HEK293 (cell line): Measurements from ENCODE around the gene HYAL3.

Experiments
- SETDB1 ChIP-seq: IDR thresholded peaks from one replicate; pipeline ENCODE4 v1.6.1; 2017; ENCODE audit warnings: mild to moderate bottlenecking, low read length, moderate library complexity, mixed read lengths; ENCODE audit not compliant: insufficient read length
- ZNF174 ChIP-seq: fragments of 450-650 bp; formaldehyde crosslinking; IDR thresholded peaks from 2 replicates; pipeline ENCODE4 v1.5.0; 2017; ENCODE audit warnings: missing biosample characterization, mild to moderate bottlenecking, missing genetic modification characterization
- ZNF175 ChIP-seq: fragments of 450-650 bp; formaldehyde crosslinking; IDR thresholded peaks from 2 replicates; pipeline ENCODE4 v1.5.1; 2016; ENCODE audit warnings: missing biosample characterization, missing genetic modification characterization
- ZNF274 ChIP-seq, 2 experiments: fragments of 200-500 bp in 1 of 2; fragments of 450-650 bp in 1 of 2; sonication (Bioruptor generic) in 1 of 2; formaldehyde crosslinking in 1 of 2; IDR thresholded peaks; 2 replicates each; pipeline versions ENCODE4 v1.5.1 to v1.6.1; 2014 to 2016; ENCODE audit warnings: borderline replicate concordance in 1 of 2, inconsistent platforms in 1 of 2, low read length in 1 of 2, missing biosample characterization in 1 of 2, missing genetic modification characterization in 1 of 2
- ZNF335 ChIP-seq: fragments of 450-650 bp; formaldehyde crosslinking; conservative IDR thresholded peaks from 2 replicates; pipeline ENCODE4 v1.5.1; 2016; ENCODE audit warnings: missing biosample characterization, missing genetic modification characterization
- ZNF555 ChIP-seq: fragments of 450-650 bp; formaldehyde crosslinking; conservative IDR thresholded peaks from 2 replicates; pipeline ENCODE4 v1.5.1; 2017; ENCODE audit warnings: missing biosample characterization, mild to moderate bottlenecking, missing genetic modification characterization, inconsistent platforms
- ZNF658 ChIP-seq: fragments of 450-650 bp; formaldehyde crosslinking; IDR thresholded peaks from 2 replicates; pipeline ENCODE4; 2016; ENCODE audit warnings: missing biosample characterization, missing genetic modification characterization
- ZNF785 ChIP-seq: fragments of 450-650 bp; formaldehyde crosslinking; IDR thresholded peaks from 2 replicates; pipeline ENCODE4 v1.5.1; 2016; ENCODE audit warnings: missing biosample characterization, missing genetic modification characterization
- TF ChIP-seq, protein P1 (sequence below): fragments of 450-650 bp; formaldehyde crosslinking; IDR thresholded peaks from 2 replicates; pipeline ENCODE4 v1.5.1; 2016; ENCODE audit warnings: missing biosample characterization, missing genetic modification characterization
- TF ChIP-seq, protein P2 (sequence below): fragments of 450-650 bp; formaldehyde crosslinking; IDR thresholded peaks from 2 replicates; pipeline ENCODE4 v1.5.1; 2016; ENCODE audit warnings: missing biosample characterization, missing genetic modification characterization
- TF ChIP-seq, protein P3 (sequence below): IDR thresholded peaks from 2 replicates; pipeline ENCODE4 v1.6.1; 2011; ENCODE audit warnings: mild to moderate bottlenecking, low read depth, low read length, borderline replicate concordance
- TF ChIP-seq, protein P4 (sequence below): fragments of 450-650 bp; formaldehyde crosslinking; IDR thresholded peaks from 2 replicates; pipeline ENCODE4 v1.5.1; 2016; ENCODE audit warnings: missing biosample characterization, missing genetic modification characterization

- TF ChIP-seq, protein P1, sequence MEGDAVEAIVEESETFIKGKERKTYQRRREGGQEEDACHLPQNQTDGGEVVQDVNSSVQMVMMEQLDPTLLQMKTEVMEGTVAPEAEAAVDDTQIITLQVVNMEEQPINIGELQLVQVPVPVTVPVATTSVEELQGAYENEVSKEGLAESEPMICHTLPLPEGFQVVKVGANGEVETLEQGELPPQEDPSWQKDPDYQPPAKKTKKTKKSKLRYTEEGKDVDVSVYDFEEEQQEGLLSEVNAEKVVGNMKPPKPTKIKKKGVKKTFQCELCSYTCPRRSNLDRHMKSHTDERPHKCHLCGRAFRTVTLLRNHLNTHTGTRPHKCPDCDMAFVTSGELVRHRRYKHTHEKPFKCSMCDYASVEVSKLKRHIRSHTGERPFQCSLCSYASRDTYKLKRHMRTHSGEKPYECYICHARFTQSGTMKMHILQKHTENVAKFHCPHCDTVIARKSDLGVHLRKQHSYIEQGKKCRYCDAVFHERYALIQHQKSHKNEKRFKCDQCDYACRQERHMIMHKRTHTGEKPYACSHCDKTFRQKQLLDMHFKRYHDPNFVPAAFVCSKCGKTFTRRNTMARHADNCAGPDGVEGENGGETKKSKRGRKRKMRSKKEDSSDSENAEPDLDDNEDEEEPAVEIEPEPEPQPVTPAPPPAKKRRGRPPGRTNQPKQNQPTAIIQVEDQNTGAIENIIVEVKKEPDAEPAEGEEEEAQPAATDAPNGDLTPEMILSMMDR (tag by site-specific recombination), result no peak
- TF ChIP-seq ZNF658 (no peak), ZNF175 (tag by site-specific recombination) (no peak), ZNF174 (no peak), ZNF785 (tag by site-specific recombination) (no peak), ZNF274 (IDR thresholded peaks at IDR 0.05; ENCODE audit: low read length) (no peak), ZNF274 (tag by site-specific recombination; IDR thresholded peaks at IDR 0.05; ENCODE audit: borderline replicate concordance) (no peak), ZNF555 (no peak), ZNF335 (tag by site-specific recombination) (no peak), SETDB1 (no peak)
- TF ChIP-seq, protein P2, sequence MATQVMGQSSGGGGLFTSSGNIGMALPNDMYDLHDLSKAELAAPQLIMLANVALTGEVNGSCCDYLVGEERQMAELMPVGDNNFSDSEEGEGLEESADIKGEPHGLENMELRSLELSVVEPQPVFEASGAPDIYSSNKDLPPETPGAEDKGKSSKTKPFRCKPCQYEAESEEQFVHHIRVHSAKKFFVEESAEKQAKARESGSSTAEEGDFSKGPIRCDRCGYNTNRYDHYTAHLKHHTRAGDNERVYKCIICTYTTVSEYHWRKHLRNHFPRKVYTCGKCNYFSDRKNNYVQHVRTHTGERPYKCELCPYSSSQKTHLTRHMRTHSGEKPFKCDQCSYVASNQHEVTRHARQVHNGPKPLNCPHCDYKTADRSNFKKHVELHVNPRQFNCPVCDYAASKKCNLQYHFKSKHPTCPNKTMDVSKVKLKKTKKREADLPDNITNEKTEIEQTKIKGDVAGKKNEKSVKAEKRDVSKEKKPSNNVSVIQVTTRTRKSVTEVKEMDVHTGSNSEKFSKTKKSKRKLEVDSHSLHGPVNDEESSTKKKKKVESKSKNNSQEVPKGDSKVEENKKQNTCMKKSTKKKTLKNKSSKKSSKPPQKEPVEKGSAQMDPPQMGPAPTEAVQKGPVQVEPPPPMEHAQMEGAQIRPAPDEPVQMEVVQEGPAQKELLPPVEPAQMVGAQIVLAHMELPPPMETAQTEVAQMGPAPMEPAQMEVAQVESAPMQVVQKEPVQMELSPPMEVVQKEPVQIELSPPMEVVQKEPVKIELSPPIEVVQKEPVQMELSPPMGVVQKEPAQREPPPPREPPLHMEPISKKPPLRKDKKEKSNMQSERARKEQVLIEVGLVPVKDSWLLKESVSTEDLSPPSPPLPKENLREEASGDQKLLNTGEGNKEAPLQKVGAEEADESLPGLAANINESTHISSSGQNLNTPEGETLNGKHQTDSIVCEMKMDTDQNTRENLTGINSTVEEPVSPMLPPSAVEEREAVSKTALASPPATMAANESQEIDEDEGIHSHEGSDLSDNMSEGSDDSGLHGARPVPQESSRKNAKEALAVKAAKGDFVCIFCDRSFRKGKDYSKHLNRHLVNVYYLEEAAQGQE (tag by site-specific recombination), result no peak
- TF ChIP-seq, protein P3, sequence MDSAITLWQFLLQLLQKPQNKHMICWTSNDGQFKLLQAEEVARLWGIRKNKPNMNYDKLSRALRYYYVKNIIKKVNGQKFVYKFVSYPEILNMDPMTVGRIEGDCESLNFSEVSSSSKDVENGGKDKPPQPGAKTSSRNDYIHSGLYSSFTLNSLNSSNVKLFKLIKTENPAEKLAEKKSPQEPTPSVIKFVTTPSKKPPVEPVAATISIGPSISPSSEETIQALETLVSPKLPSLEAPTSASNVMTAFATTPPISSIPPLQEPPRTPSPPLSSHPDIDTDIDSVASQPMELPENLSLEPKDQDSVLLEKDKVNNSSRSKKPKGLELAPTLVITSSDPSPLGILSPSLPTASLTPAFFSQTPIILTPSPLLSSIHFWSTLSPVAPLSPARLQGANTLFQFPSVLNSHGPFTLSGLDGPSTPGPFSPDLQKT, result no peak
- TF ChIP-seq, protein P4, sequence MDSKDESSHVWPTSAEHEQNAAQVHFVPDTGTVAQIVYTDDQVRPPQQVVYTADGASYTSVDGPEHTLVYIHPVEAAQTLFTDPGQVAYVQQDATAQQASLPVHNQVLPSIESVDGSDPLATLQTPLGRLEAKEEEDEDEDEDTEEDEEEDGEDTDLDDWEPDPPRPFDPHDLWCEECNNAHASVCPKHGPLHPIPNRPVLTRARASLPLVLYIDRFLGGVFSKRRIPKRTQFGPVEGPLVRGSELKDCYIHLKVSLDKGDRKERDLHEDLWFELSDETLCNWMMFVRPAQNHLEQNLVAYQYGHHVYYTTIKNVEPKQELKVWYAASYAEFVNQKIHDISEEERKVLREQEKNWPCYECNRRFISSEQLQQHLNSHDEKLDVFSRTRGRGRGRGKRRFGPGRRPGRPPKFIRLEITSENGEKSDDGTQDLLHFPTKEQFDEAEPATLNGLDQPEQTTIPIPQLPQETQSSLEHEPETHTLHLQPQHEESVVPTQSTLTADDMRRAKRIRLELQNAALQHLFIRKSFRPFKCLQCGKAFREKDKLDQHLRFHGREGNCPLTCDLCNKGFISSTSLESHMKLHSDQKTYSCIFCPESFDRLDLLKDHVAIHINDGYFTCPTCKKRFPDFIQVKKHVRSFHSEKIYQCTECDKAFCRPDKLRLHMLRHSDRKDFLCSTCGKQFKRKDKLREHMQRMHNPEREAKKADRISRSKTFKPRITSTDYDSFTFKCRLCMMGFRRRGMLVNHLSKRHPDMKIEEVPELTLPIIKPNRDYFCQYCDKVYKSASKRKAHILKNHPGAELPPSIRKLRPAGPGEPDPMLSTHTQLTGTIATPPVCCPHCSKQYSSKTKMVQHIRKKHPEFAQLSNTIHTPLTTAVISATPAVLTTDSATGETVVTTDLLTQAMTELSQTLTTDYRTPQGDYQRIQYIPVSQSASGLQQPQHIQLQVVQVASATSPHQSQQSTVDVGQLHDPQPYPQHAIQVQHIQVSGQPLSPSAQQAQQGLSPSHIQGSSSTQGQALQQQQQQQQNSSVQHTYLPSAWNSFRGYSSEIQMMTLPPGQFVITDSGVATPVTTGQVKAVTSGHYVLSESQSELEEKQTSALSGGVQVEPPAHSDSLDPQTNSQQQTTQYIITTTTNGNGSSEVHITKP, result no peak
These were observed 23.3 kb upstream of the HYAL3 start, which contains the start of gene HYAL2 for GRCh38 chr3:50322386-50323091.
